GM23338 (cell line): Measurements from ENCODE around the gene ACAD10.

Experiments
- TF ChIP-seq, protein P1 (sequence below): IDR thresholded peaks from one replicate; pipeline ENCODE4 v1.6.1; 2018; ENCODE audit warnings: antibody characterized with exemption; ENCODE audit not compliant: unreplicated experiment
- TF ChIP-seq, protein P2 (sequence below), 2 experiments: fragments of 200-600 bp in 1 of 2; sonication (generic) in 1 of 2; conservative IDR thresholded peaks; 2 replicates each; pipeline versions ENCODE4 v1.5.1 to v1.6.1; 2016 to 2017; ENCODE audit warnings: antibody characterized with exemption in 2 of 2, low read depth in 2 of 2, mild to moderate bottlenecking in 2 of 2, moderate library complexity in 1 of 2

DNA sequence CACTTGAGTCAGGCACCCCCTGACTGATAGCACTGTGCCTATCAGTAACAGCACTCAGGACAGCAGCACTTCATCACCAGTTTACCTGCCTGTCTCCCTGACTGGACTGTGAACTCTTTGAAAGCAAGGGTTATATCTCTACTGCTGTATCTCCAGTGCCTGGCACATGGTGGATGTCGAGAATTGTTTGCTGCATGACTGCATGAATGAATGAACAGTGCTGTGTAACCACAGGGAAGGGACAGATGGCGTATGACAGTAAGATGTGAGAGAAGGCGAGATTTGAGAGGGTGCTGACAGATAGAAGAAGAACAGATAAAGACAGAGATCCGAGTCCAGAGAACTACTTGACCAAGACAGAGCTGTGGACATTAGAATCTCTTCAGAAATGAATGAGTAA is 29.8 kb upstream of the ACAD10 start:
- TF ChIP-seq, protein P1, sequence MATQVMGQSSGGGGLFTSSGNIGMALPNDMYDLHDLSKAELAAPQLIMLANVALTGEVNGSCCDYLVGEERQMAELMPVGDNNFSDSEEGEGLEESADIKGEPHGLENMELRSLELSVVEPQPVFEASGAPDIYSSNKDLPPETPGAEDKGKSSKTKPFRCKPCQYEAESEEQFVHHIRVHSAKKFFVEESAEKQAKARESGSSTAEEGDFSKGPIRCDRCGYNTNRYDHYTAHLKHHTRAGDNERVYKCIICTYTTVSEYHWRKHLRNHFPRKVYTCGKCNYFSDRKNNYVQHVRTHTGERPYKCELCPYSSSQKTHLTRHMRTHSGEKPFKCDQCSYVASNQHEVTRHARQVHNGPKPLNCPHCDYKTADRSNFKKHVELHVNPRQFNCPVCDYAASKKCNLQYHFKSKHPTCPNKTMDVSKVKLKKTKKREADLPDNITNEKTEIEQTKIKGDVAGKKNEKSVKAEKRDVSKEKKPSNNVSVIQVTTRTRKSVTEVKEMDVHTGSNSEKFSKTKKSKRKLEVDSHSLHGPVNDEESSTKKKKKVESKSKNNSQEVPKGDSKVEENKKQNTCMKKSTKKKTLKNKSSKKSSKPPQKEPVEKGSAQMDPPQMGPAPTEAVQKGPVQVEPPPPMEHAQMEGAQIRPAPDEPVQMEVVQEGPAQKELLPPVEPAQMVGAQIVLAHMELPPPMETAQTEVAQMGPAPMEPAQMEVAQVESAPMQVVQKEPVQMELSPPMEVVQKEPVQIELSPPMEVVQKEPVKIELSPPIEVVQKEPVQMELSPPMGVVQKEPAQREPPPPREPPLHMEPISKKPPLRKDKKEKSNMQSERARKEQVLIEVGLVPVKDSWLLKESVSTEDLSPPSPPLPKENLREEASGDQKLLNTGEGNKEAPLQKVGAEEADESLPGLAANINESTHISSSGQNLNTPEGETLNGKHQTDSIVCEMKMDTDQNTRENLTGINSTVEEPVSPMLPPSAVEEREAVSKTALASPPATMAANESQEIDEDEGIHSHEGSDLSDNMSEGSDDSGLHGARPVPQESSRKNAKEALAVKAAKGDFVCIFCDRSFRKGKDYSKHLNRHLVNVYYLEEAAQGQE = no peak
- TF ChIP-seq, protein P2, sequence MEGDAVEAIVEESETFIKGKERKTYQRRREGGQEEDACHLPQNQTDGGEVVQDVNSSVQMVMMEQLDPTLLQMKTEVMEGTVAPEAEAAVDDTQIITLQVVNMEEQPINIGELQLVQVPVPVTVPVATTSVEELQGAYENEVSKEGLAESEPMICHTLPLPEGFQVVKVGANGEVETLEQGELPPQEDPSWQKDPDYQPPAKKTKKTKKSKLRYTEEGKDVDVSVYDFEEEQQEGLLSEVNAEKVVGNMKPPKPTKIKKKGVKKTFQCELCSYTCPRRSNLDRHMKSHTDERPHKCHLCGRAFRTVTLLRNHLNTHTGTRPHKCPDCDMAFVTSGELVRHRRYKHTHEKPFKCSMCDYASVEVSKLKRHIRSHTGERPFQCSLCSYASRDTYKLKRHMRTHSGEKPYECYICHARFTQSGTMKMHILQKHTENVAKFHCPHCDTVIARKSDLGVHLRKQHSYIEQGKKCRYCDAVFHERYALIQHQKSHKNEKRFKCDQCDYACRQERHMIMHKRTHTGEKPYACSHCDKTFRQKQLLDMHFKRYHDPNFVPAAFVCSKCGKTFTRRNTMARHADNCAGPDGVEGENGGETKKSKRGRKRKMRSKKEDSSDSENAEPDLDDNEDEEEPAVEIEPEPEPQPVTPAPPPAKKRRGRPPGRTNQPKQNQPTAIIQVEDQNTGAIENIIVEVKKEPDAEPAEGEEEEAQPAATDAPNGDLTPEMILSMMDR (conservative IDR thresholded peaks at IDR 0.05; ENCODE audit: low read depth in 2 of 2) = no peak
